Neuronal stem cell (in vitro differentiated cells): ENCODE measurements around the gene TBCA.

Experiments
- DNase-seq: peaks from one replicate; pipeline ENCODE4 v3.0.0-alpha.2; 2013; ENCODE audit warnings: low spot score
- H2AFZ ChIP-seq: one replicate; pipeline ENCODE4 v1.6.1; 2013; ENCODE audit warnings: mild to moderate bottlenecking, low read length, inconsistent platforms
- H2AK5ac ChIP-seq: 2 replicates; pipeline ENCODE4 v1.6.1; 2013; ENCODE audit warnings: low read depth, mild to moderate bottlenecking, inconsistent platforms, low read length, moderate library complexity, mixed read lengths
- H2BK120ac ChIP-seq: 2 replicates; pipeline ENCODE4 v1.6.1; 2013; ENCODE audit warnings: low read depth, mild to moderate bottlenecking, inconsistent platforms, low read length, moderate library complexity, mixed read lengths
- H2BK12ac ChIP-seq: one replicate; pipeline ENCODE4 v1.6.1; 2013; ENCODE audit warnings: low read length, inconsistent platforms
- H2BK15ac ChIP-seq: 2 replicates; pipeline ENCODE4 v1.6.1; 2013; ENCODE audit warnings: mild to moderate bottlenecking, low read length, inconsistent platforms, mixed read lengths
- H2BK5ac ChIP-seq: one replicate; pipeline ENCODE4 v1.6.1; 2013; ENCODE audit warnings: inconsistent platforms, mild to moderate bottlenecking, low read length, moderate library complexity
- H3K14ac ChIP-seq: one replicate; pipeline ENCODE4 v1.6.1; 2013; ENCODE audit warnings: low read length, inconsistent platforms
- H3K18ac ChIP-seq: 2 replicates; pipeline ENCODE4 v1.6.1; 2013; ENCODE audit warnings: low read length, inconsistent platforms
- H3K23ac ChIP-seq: 2 replicates; pipeline ENCODE4 v1.6.1; 2013; ENCODE audit warnings: low read depth, mild to moderate bottlenecking, mixed read lengths, low read length, inconsistent platforms; ENCODE audit not compliant: poor library complexity
- H3K27ac ChIP-seq: replicated peaks from 3 replicates; pipeline ENCODE4 v1.5.1; 2013; ENCODE audit warnings: low read length, inconsistent platforms
- H3K27me3 ChIP-seq, 3 experiments: 2 replicates each; pipeline ENCODE4 v1.6.1; 2013; ENCODE audit warnings: low read length in 3 of 3, mild to moderate bottlenecking in 2 of 3, inconsistent platforms in 1 of 3, low read depth in 1 of 3, mixed read lengths in 1 of 3, moderate library complexity in 1 of 3; ENCODE audit not compliant: control insufficient read depth in 3 of 3, insufficient read depth in 3 of 3
- H3K36me3 ChIP-seq, 2 donors: replicated peaks in 1 of 2; 2 replicates each; pipeline ENCODE4 v1.6.1; 2013; ENCODE audit warnings: low read length in 2 of 2; ENCODE audit not compliant: control insufficient read depth in 2 of 2, insufficient read depth in 2 of 2
- H3K4ac ChIP-seq: 2 replicates; pipeline ENCODE4 v1.6.1; 2013; ENCODE audit warnings: inconsistent platforms, mild to moderate bottlenecking, low read length, moderate library complexity
- H3K4me1 ChIP-seq, 2 donors: 1 replicate in 1 of 2; 2 replicates in 1 of 2; pipeline ENCODE4 v1.6.1; 2013; ENCODE audit warnings: low read length in 2 of 2, low read depth in 1 of 2; ENCODE audit not compliant: control insufficient read depth in 2 of 2, insufficient read depth in 1 of 2
- H3K4me2 ChIP-seq: one replicate; pipeline ENCODE4 v1.6.1; 2013; ENCODE audit warnings: mild to moderate bottlenecking, low read length, inconsistent platforms; ENCODE audit not compliant: insufficient read depth, poor library complexity, severe bottlenecking
- H3K4me3 ChIP-seq, 2 donors: 2 replicates each; pipeline ENCODE4 v1.5.1; 2013; ENCODE audit warnings: low read length in 2 of 2, mild to moderate bottlenecking in 2 of 2, inconsistent platforms in 1 of 2, moderate library complexity in 1 of 2
- H3K79me1 ChIP-seq: one replicate; pipeline ENCODE4 v1.6.1; 2013; ENCODE audit warnings: low read depth, mild to moderate bottlenecking, inconsistent platforms, low read length, moderate library complexity
- H3K9ac ChIP-seq: one replicate; pipeline ENCODE4 v1.6.1; 2013; ENCODE audit warnings: mild to moderate bottlenecking, low read depth, low read length, inconsistent platforms; ENCODE audit not compliant: poor library complexity
- H3K9me3 ChIP-seq, 2 donors: replicated peaks in 1 of 2; 2 replicates each; pipeline versions ENCODE3 to v1.6.1; 2013; ENCODE audit warnings: low read length in 2 of 2, mild to moderate bottlenecking in 2 of 2, inconsistent platforms in 1 of 2, low read depth in 1 of 2, mixed read lengths in 1 of 2, moderate library complexity in 1 of 2; ENCODE audit not compliant: control insufficient read depth in 2 of 2, insufficient read depth in 1 of 2
- H4K8ac ChIP-seq: one replicate; pipeline ENCODE4 v1.6.1; 2013; ENCODE audit warnings: low read depth, mild to moderate bottlenecking, inconsistent platforms, low read length, moderate library complexity
- H4K91ac ChIP-seq: one replicate; pipeline ENCODE4 v1.6.1; 2013; ENCODE audit warnings: low read length, low read depth, mild to moderate bottlenecking, inconsistent platforms; ENCODE audit not compliant: poor library complexity
- WGBS, 2 donors: extraction: QIAGEN DNeasy Blood & Tissue Kit; methylation state at CpG; one replicate each; pipeline ENCODE4 v1.1.7; 2013; ENCODE audit warnings: missing lambda C conversion rate in 2 of 2, mixed read lengths in 1 of 2; ENCODE audit not compliant: insufficient read length in 2 of 2, insufficient replicate concordance in 1 of 2; ENCODE audit errors: extremely low coverage in 2 of 2; 5-methylcytosine and 5-hydroxymethylcytosine counted together

TBCA gene

GRCh38 chr5:77718934-77719610 is 57.1 kb downstream of the TBCA start:
- no peak overlapping the region for H3K9ac ChIP-seq
- H2AFZ ChIP-seq: no peak overlapping the region
- no CpG with 5 or more reads among the region's 6 CpGs for WGBS, 2 donors
- H2AK5ac ChIP-seq: no peak overlapping the region
- no peak overlapping the region for H4K91ac ChIP-seq
- DNase-seq: no peak
- H4K8ac ChIP-seq: no peak overlapping the region
- H3K14ac ChIP-seq: no peak overlapping the region
- H3K27me3 ChIP-seq: no peaks in the 10 kb centered on the region
- no peak overlapping the region for H3K27ac ChIP-seq
- no peak overlapping the region for H2BK120ac ChIP-seq
- H3K4ac ChIP-seq: no peak overlapping the region
- H3K9me3 ChIP-seq: no peaks in the 10 kb centered on the region
- H2BK12ac ChIP-seq: no peak overlapping the region
- H3K36me3 ChIP-seq: no peaks in the 10 kb centered on the region
- H3K4me3 ChIP-seq: no peak overlapping the region
- no peak overlapping the region for H3K4me2 ChIP-seq
- peaks cover 0 to 3% of the 10 kb centered on the region in 2 donors for H3K4me1 ChIP-seq
- H3K79me1 ChIP-seq: no peaks in the 10 kb centered on the region
- H3K23ac ChIP-seq: no peak overlapping the region
- H3K18ac ChIP-seq: no peak overlapping the region
- no peak overlapping the region for H2BK5ac ChIP-seq
- H2BK15ac ChIP-seq: no peak overlapping the region

GRCh38 chr5:77709993-77710685 is 66.0 kb downstream of the TBCA start:
- H3K9ac ChIP-seq: no peak overlapping the region
- peaks cover 9 to 33% of the 10 kb centered on the region in 2 donors for H3K36me3 ChIP-seq
- H3K23ac ChIP-seq: no peak overlapping the region
- H3K9me3 ChIP-seq: no peaks in the 10 kb centered on the region
- H3K18ac ChIP-seq: no peak overlapping the region
- H3K4me3 ChIP-seq: no peak overlapping the region
- H3K79me1 ChIP-seq: peaks cover 1% of the 10 kb centered on the region
- H3K14ac ChIP-seq: no peak overlapping the region
- H2BK15ac ChIP-seq: no peak overlapping the region
- H4K91ac ChIP-seq: no peak overlapping the region
- no peak overlapping the region for H3K4ac ChIP-seq
- no peak overlapping the region for H4K8ac ChIP-seq
- no peak overlapping the region for H2AK5ac ChIP-seq
- H3K4me2 ChIP-seq: no peak overlapping the region
- no peak overlapping the region for H3K27ac ChIP-seq
- DNase-seq: no peak
- H3K4me1 ChIP-seq: no peaks in the 10 kb centered on the region
- H3K27me3 ChIP-seq: no peaks in the 10 kb centered on the region
- no peak overlapping the region for H2AFZ ChIP-seq
- no peak overlapping the region for H2BK120ac ChIP-seq
- H2BK12ac ChIP-seq: no peak overlapping the region
- no peak overlapping the region for H2BK5ac ChIP-seq

- Histone ChIP-seq H3K23ac (no peak overlapping the region), H3K36me3 (peaks cover 9 to 41% of the 10 kb centered on the region in 2 donors), H2BK5ac (no peak overlapping the region), H4K91ac (no peak overlapping the region), H2BK120ac (no peak overlapping the region), H3K79me1 (peaks cover 1% of the 10 kb centered on the region), H2AK5ac (no peak overlapping the region), H3K9me3 (no peaks in the 10 kb centered on the region), H4K8ac (no peak overlapping the region), H3K14ac (no peak overlapping the region), H3K18ac (no peak overlapping the region), H2BK12ac (no peak overlapping the region), H3K9ac (no peak overlapping the region), H2AFZ (no peak overlapping the region), H3K4ac (no peak overlapping the region), H3K4me1 (no peaks in the 10 kb centered on the region), H3K27ac (no peak overlapping the region), H2BK15ac (no peak overlapping the region), H3K27me3 (no peaks in the 10 kb centered on the region), H3K4me3 (no peak overlapping the region), H3K4me2 (no peak overlapping the region)
- DNase-seq: no peak
Observed at GRCh38 chr5:77709340-77709739, 66.8 kb downstream of the TBCA start.

GRCh38 chr5:77707791-77708190 is 68.3 kb downstream of the TBCA start:
- Histone ChIP-seq H3K4me2 (no peak overlapping the region), H3K23ac (no peak overlapping the region), H2AFZ (no peak overlapping the region), H3K4me3 (no peak overlapping the region), H4K91ac (no peak overlapping the region), H3K79me1 (peaks cover 1% of the 10 kb centered on the region), H3K27ac (no peak overlapping the region), H3K4me1 (no peaks in the 10 kb centered on the region), H3K9ac (no peak overlapping the region), H3K14ac (no peak overlapping the region), H3K36me3 (peaks cover 12 to 56% of the 10 kb centered on the region in 2 donors), H2BK5ac (no peak overlapping the region), H2BK15ac (no peak overlapping the region), H2AK5ac (no peak overlapping the region), H3K9me3 (no peaks in the 10 kb centered on the region), H2BK12ac (no peak overlapping the region), H3K27me3 (no peaks in the 10 kb centered on the region), H4K8ac (no peak overlapping the region), H3K4ac (no peak overlapping the region), H2BK120ac (no peak overlapping the region), H3K18ac (no peak overlapping the region)
- no peak for DNase-seq
- WGBS, 2 donors: no CpG with 5 or more reads among the region's 2 CpGs
